GM18499 (cell line): ENCODE measurements around the gene ACER3.
"Not testable (repeated sequence)": the region's sequence is repeated elsewhere in the genome, so short reads cannot be mapped to it uniquely, and the experiment has no call there.

Experiments used
- ATAC-seq: cut with Tn5 transposase; IDR thresholded peaks from one replicate; pipeline ENCODE4 v1.9.1; 2021; ENCODE audit warnings: moderate number of reproducible peaks; ENCODE audit not compliant: insufficient read depth, unreplicated experiment

ACER3 gene

GRCh38 chr11:76860539-76861475, at the start of gene ACER3:
Gene ACER3, plus strand, starts transcription at chr11:76860918. Its CDS starts 59 bp downstream, at chr11:76860977.
- ATAC-seq: peak; percentile 63

- no peak for ATAC-seq
These were observed 49.5 kb upstream of the ACER3 start for GRCh38 chr11:76811259-76811658.

- no peak for ATAC-seq
These were observed 46.3 kb upstream of the ACER3 start for GRCh38 chr11:76814414-76814813.

- ATAC-seq: not testable (repeated sequence)
These were observed 45.0 kb upstream of the ACER3 start for GRCh38 chr11:76815678-76816077.

GRCh38 chr11:76820184-76820566, 40.5 kb upstream of the ACER3 start:
- no peak for ATAC-seq

DNA sequence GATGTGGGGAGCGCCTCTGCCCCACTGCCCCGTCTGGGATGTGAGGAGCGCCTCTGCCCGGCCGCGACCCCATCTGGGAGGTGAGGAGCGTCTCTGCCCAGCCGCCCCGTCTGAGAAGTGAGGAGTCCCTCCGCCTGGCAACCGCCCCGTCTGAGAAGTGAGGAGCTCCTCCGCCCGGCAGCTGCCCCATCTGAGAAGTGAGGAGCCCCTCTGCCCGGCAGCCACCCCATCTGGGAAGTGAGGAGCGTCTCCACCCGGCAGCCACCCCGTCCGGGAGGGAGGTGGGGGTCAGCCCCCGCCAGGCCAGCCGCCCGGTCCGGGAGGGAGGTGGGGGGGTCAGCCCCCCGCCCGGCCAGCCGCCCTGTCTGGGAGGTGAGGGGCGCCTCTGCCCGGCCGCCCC, 39.3 kb upstream of the ACER3 start:
- not testable (repeated sequence) for ATAC-seq

GRCh38 chr11:76822406-76822805, 38.3 kb upstream of the ACER3 start:
- no peak for ATAC-seq

DNA sequence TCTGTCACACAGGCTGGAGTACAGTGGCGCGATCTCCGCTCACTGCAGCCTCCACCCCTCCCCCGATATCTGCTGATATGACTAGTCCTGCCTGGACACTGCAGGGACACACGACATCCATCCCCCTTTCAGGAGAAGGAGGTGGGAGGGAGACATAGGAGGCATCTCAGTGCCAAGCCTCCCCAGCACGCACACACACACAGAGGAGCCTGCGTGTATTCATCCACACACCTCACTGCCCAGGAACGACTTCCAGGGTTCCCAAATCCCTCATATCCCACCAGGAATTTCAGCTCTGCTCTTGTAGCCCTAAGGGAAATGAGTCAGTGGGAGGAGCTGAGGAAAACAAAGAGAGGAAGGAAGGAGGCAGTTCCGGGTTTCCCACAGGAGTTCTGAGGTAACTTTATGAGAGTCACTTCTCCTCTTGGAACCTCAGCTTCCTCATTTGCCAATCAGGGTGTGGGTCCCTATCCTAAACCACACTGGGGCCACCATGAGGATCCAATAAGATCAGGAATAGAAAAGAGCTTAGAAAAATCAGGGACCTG, 37.2 kb upstream of the ACER3 start:
- ATAC-seq: no peak

DNA sequence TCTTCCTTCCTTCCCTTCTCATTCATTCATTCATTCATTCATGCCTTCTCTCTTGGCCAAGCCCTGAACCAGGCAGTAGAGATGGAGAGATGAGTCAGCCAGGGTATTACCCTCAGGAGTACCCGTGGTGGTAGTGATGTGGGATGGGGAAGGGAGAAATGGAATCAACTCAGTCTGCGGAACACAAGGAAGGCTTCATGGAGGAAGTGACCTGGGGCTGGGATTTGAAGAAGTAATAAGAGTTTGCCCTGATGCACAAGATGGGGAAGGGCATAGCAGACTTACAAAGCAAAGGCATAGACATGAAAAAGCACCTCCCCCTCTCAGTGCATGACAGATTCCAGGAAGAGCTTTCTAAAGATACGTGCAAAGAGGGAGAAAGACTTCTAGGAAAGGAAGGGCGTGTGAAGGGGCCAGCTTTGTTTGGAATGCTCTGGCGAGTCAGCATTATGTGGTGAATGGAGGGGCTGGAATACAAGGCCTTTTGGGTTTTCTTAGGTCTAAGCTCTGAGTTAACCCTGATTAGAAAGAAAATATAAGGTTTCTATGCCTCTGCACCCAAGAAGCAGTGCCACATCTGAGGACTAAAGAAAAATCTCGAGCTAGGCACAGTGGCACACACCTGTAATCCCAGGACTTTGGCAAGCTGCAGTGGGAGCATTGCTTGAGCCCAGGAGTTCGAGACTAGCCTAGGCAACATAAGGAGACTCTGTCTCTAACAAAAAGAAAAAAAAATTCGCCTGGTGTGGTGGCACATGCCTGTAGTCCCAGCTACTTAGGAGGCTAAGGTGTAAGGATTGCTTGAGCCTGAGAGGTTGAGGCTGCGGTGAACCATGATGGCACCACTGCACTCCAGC, 36.4 kb upstream of the ACER3 start:
- no peak for ATAC-seq

- no peak for ATAC-seq
These were observed 35.6 kb upstream of the ACER3 start for GRCh38 chr11:76824980-76825725.

DNA sequence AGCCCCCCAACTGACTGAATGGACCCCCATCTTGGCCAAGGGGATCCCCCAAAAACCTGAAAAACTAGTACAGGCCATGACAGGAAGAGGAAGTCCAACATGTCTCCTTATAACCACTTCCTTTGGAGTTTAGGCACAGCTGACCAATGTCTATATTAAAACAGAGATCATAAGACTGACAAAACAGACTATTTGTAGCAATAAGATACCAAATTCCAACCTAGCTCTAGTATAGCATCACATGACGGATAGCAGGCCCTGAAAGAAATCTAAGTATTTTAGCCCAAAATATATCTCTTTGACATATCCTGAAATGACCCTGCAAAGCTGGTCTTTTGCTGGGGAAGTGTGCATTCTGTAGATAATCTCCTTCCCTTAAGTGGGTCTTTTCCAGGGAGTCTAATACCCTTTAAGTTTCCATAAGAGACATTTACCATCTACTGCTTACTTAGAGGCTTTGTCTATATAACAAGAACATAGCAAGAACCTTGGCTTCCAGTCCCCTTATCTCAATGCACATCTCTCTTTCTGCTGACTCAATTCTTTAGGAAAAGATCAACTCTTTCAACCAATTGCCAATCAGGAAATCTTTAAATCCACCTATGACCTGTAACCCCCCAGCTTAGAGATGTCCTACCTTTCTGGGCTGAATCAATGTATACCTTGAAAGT, 34.9 kb upstream of the ACER3 start:
- no peak for ATAC-seq

- ATAC-seq: not testable (repeated sequence)
These were observed 34.2 kb upstream of the ACER3 start for GRCh38 chr11:76826508-76826907.

- not testable (repeated sequence) for ATAC-seq
These were observed 33.7 kb upstream of the ACER3 start for GRCh38 chr11:76827005-76827404.

DNA sequence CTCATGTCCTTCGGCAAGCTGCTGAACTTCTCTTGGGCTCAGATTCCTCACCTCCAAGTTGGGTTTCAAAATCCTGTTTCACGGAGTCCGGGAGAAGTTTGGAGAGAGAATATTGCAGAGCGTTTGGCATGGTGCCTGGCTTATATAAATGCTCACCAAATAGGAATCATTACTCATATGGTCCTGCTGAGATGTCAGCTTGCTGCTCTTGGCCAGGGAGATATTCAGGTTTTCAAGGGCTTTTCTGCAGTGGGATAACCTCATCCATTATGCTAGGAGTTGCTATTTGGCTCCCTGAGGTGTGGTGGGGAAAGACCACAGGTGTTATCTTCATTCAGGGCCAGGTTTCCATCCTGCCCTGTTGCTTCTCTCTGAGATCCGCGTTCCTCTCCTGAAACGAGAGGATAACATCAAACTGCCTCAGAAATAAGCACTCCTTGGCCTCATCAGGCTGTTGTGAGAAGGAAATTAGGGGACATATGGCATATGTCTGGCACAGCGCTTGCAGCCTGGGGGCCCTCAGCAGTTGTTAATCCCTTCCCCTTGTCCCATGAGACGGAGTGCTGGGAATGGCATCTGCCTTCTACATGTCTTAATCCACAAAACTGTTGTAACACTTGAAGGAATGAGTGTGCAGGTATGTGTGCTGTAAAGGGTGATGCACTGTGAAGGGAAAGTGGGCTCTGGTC, 29.9 kb upstream of the ACER3 start:
- no peak for ATAC-seq

DNA sequence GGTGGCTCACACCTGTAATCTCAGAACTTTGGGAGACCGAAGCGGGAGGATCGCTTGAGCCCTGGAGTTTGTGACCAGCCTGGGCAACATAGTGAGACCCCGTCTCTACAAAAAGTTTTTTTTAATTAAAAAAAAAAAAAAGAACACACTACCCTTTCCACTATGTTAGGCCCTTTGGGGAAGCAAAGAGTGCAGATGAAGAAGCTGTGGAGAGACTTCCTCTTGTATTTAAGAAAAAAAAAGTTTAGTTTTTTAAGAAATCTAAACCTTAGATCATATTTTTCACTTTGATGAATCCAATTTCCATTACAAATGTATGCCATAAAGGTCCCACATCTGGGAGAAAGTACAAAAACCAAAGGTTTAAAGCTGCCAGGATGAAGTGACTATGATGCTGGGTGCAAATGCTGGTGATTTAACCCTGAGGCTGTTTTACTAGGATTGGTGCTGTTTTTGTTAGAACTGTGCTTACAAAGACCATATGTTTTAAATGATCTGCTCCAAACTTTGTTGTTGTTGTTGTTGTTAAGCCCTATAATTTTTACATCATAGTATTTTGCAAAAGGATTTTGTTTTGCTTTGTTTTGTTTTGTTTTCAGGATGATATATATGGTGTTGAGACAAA, 28.9 kb upstream of the ACER3 start:
- ATAC-seq: no peak

- ATAC-seq: no peak
These were observed 28.4 kb upstream of the ACER3 start for GRCh38 chr11:76832361-76832760.

- no peak for ATAC-seq
These were observed 26.6 kb upstream of the ACER3 start for GRCh38 chr11:76834151-76834550.

DNA sequence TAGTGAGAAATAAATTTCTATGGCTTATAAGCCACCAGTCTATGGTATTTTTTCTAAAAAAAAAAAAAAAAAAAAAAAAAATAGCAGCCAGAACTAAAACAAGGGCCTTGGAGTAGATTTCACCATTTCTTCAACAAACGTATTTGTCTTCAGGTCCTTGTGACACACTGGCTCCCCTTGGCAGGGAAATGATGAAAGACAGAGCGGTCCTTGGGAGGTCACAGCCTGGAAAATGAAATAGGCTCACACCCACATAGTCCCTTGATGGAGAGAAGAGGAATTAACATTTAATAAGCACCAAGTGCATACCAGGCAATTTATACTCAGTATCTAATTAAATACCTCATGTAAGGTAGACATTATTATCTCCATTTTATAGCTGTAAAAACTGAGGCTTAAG, 25.7 kb upstream of the ACER3 start:
- ATAC-seq: no peak
